GM21825 (cell line): ENCODE data around the gene BAZ1A.
"Not testable (repeated sequence)": the region's sequence is repeated elsewhere in the genome, so short reads cannot be mapped to it uniquely, and the experiment has no call there.

Experiments
- ATAC-seq: cut with Tn5 transposase; IDR thresholded peaks from one replicate; pipeline ENCODE4 v1.9.1; 2021; ENCODE audit warnings: mild to moderate bottlenecking, moderate library complexity; ENCODE audit not compliant: unreplicated experiment

Gene BAZ1A

GRCh38 chr14:34858765-34859164 lies 16.4 kb downstream of the BAZ1A start:
- ATAC-seq = no peak

GRCh38 chr14:34857689-34858449 lies 17.3 kb downstream of the BAZ1A start:
- no peak for ATAC-seq

GRCh38 chr14:34853041-34853440 lies 22.1 kb downstream of the BAZ1A start:
- no peak for ATAC-seq

- no peak for ATAC-seq
Observed at GRCh38 chr14:34851395-34851794, 23.8 kb downstream of the BAZ1A start.

GRCh38 chr14:34845869-34846268 lies 29.3 kb downstream of the BAZ1A start:
- no peak for ATAC-seq

GRCh38 chr14:34843011-34843554 lies 32.1 kb downstream of the BAZ1A start:
- ATAC-seq = no peak

GRCh38 chr14:34837801-34838322 lies 37.3 kb downstream of the BAZ1A start:
- ATAC-seq = no peak

- ATAC-seq = no peak
Observed at GRCh38 chr14:34835312-34835711, 39.8 kb downstream of the BAZ1A start.

- ATAC-seq = no peak
Observed at GRCh38 chr14:34833549-34834523, 41.3 kb downstream of the BAZ1A start.

- ATAC-seq = no peak
Observed at GRCh38 chr14:34826661-34827060, 48.5 kb downstream of the BAZ1A start.

- ATAC-seq = no peak
Observed at GRCh38 chr14:34824826-34825225, 50.3 kb downstream of the BAZ1A start.

- no peak for ATAC-seq
Observed at GRCh38 chr14:34824256-34824655, 50.9 kb downstream of the BAZ1A start.

- ATAC-seq = no peak
Observed at GRCh38 chr14:34817768-34818167, 57.4 kb downstream of the BAZ1A start.

- ATAC-seq = no peak
Observed at GRCh38 chr14:34810028-34810427, 65.1 kb downstream of the BAZ1A start.

GRCh38 chr14:34806257-34806656 lies 68.9 kb downstream of the BAZ1A start:
- ATAC-seq = no peak

- no peak for ATAC-seq
Observed at GRCh38 chr14:34804933-34805332, 70.2 kb downstream of the BAZ1A start.

- not testable (repeated sequence) for ATAC-seq
Observed at GRCh38 chr14:34798861-34799260, 76.3 kb downstream of the BAZ1A start.

GRCh38 chr14:34797747-34798583 lies 77.2 kb downstream of the BAZ1A start:
- ATAC-seq = no peak

GRCh38 chr14:34796902-34797301 lies 78.3 kb downstream of the BAZ1A start:
- no peak for ATAC-seq

- ATAC-seq = no peak
Observed at GRCh38 chr14:34794941-34795340, 80.2 kb downstream of the BAZ1A start.
